Activated B cell treated with CpG ODN at 0.5 μM for 24 hours (primary cell): ENCODE data around the gene TMEM42. TPM values are rescaled to one million over a fixed set of nuclear protein-coding genes. Genes with fewer than 3 reads are reported as not detected.

Experiments
- ATAC-seq: fragments of 200-7000 bp; cut with Tn5 transposase; one replicate; pipeline ENCODE4 v1.10.0; 2021; ENCODE audit warnings: low read depth, mild to moderate bottlenecking, moderate library complexity
- CTCF ChIA-PET: fragments of 350-600 bp; sonication (Branson Sonifier 250); formaldehyde crosslinking; loops from one replicate; lab custom pipeline; 2021; ENCODE audit warnings: antibody characterized with exemption; lab: Charles Lee
- POLR2A ChIA-PET: fragments of 350-600 bp; sonication (Branson Sonifier 250); formaldehyde crosslinking; loops from one replicate; lab custom pipeline; 2021; ENCODE audit warnings: antibody characterized with exemption; lab: Charles Lee
- DNase-seq: peaks from one replicate; pipeline ENCODE4 v3.0.0; 2022
- H3K27ac Mint-ChIP-seq: one replicate; pipeline ENCODE4 v1.8.0; 2020; ENCODE audit warnings: mixed read lengths
- H3K27me3 Mint-ChIP-seq: one replicate; pipeline ENCODE4 v1.8.0; 2021; ENCODE audit warnings: mixed read lengths
- H3K36me3 Mint-ChIP-seq: one replicate; pipeline ENCODE4 v1.8.0; 2021; ENCODE audit warnings: low read depth, mixed read lengths
- H3K4me1 Mint-ChIP-seq: one replicate; pipeline ENCODE4 v1.8.0; 2021; ENCODE audit warnings: mixed read lengths
- H3K4me3 Mint-ChIP-seq: one replicate; pipeline ENCODE4 v1.8.0; 2020; ENCODE audit warnings: mild to moderate bottlenecking, mixed read lengths
- H3K9me3 Mint-ChIP-seq: one replicate; pipeline ENCODE4 v1.8.0; 2020; ENCODE audit warnings: mixed read lengths
- intact Hi-C: fragments of 100-400 bp; cut with micrococcal nuclease; formaldehyde crosslinking; loops from one replicate; pipeline ENCODE4 v1.15.1; 2024
- total RNA-seq: library from RNA; stranded (reverse); gene quantifications from 2 replicates; pipeline ENCODE4 v1.2.3, GENCODE V29; 2022
- TF ChIP-seq, protein P1 (sequence below): fragments of 200-600 bp; IDR thresholded peaks from one replicate; pipeline ENCODE4 v1.8.0; 2022; ENCODE audit warnings: antibody characterized with exemption, mild to moderate bottlenecking

The TMEM42 gene
- total RNA-seq, 1 donor from 2014 or later, result 12.4 TPM

DNA sequence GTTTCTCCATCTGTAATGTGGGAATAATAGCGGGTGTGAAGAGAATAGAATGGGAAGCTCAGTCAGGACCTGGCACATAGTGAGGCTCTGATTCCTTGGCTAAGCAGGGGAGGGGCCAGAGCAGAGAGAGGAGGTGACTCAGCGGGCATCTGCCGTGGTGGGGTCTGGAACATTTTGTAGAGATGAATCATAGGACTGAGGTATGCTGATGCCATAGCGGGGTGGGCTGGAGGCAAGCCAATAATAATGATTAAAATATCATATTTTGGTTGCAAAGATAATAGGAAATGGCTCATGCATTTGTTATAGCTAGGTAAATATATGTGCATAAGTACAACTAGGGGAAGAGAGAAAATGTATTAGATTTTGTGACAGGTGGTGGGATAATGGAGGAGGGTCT, 23.9 kb downstream of the TMEM42 start:
- Mint-ChIP-seq H3K4me1 (no peaks in the 10 kb centered on the region), H3K27me3 (peaks cover 15% of the 10 kb centered on the region), H3K36me3 (no peaks in the 10 kb centered on the region), H3K27ac (no peak overlapping the region), H3K9me3 (no peaks in the 10 kb centered on the region), H3K4me3 (no peak overlapping the region)
- POLR2A ChIA-PET, result no interaction called here
- CTCF ChIA-PET, result no interaction called here
- ATAC-seq (no peak), DNase-seq (no peak)
- intact Hi-C loops, result no loop called here
- TF ChIP-seq, protein P1, sequence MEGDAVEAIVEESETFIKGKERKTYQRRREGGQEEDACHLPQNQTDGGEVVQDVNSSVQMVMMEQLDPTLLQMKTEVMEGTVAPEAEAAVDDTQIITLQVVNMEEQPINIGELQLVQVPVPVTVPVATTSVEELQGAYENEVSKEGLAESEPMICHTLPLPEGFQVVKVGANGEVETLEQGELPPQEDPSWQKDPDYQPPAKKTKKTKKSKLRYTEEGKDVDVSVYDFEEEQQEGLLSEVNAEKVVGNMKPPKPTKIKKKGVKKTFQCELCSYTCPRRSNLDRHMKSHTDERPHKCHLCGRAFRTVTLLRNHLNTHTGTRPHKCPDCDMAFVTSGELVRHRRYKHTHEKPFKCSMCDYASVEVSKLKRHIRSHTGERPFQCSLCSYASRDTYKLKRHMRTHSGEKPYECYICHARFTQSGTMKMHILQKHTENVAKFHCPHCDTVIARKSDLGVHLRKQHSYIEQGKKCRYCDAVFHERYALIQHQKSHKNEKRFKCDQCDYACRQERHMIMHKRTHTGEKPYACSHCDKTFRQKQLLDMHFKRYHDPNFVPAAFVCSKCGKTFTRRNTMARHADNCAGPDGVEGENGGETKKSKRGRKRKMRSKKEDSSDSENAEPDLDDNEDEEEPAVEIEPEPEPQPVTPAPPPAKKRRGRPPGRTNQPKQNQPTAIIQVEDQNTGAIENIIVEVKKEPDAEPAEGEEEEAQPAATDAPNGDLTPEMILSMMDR, result no peak

DNA sequence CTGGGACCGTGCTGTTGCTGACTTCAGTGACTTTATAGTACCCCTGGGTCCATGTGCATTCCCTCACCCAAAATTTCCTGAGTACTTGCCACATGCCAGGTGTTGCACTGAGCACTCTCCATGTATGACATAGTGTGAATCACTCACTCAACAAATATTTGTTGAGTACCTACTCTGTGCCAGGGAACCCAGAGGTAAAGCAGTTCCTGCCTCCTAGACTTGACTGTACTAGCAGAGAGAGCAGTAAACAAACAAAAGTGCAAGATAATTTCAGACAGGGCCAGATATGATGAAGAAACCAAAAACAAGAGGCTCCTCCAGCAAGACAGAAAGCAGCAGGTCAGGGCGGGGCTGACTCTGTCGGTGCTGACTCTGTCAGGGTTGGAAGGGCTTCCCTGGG, 24.8 kb downstream of the TMEM42 start:
- Mint-ChIP-seq H3K27me3 (peaks cover 14% of the 10 kb centered on the region), H3K27ac (no peak overlapping the region), H3K4me1 (no peaks in the 10 kb centered on the region), H3K36me3 (no peaks in the 10 kb centered on the region), H3K9me3 (no peaks in the 10 kb centered on the region), H3K4me3 (no peak overlapping the region)
- POLR2A ChIA-PET, result no interaction called here
- TF ChIP-seq, protein P1, result no peak
- ATAC-seq, result no peak
- no peak for DNase-seq
- intact Hi-C loops, result no loop called here
- CTCF ChIA-PET, result no interaction called here

DNA sequence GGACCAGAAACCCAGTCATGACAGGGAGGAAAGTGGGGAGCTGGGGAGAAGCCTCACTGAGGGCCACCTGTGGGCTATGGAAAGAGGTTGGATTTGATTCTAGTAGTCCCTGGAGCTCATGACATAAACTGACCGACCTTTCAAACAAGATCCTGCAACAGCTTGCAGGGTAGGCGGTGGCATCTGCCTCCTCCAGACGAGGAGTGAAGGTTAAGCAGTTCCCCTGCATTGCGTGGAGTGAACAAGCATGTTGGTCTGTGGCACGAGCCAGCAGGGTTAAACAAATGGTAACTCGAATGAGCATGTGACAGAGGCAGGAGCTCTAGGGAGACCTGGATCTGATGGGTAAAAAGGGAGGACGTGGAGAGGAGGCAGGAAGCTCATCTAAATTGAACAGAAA, 25.4 kb downstream of the TMEM42 start:
- Mint-ChIP-seq H3K4me3 (no peak overlapping the region), H3K36me3 (no peaks in the 10 kb centered on the region), H3K27ac (no peak overlapping the region), H3K4me1 (no peaks in the 10 kb centered on the region), H3K27me3 (peaks cover 14% of the 10 kb centered on the region), H3K9me3 (no peaks in the 10 kb centered on the region)
- TF ChIP-seq, protein P1, result no peak
- POLR2A ChIA-PET, result no interaction called here
- intact Hi-C loops, result no loop called here
- DNase-seq (no peak), ATAC-seq (no peak)
- CTCF ChIA-PET, result no interaction called here

DNA sequence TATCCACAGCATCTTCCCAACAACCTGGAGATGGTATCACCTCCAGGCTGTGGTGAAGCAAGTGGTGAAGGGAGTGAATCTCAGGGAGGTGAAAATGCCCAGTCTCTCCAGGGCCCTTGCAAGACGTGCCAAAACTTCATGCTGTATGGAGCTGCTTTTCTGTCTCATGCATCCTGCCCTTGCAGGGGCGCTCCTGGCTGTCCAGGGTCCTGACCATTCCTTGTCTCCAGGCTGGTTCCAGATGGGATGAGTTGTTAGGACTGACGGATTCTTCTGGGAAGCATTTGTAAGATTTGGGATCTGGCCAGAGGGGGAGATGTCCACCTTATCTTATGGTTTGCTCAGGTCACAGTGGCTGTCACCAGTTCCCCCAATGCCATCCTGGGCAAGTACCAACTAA, 28.5 kb downstream of the TMEM42 start:
- no peak for ATAC-seq
- POLR2A ChIA-PET, result no interaction called here
- no peak overlapping the region for H3K27ac Mint-ChIP-seq

DNA sequence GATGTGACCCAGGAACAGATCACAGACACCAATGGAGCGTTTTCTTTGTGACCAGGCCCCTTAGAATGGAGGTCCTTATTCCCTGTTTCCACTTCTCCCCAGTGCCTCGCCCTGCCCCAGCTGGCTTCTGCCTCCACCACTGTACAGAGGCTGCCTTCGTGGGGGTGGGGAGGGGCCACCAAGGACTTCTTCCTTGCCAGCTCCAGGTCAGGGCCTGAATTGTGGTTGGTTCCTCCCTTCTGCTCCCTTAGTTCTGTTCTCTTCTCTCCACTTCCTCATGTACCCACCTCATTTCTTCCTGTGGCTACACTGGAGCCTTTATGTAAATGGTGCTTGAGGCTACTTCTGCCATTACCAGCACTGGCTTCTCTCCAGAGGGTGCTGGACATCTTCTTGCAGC, 29.1 kb downstream of the TMEM42 start:
- CTCF ChIA-PET, result no interaction called here
- TF ChIP-seq, protein P1, result no peak
- peaks cover 3% of the 10 kb centered on the region for H3K27me3 Mint-ChIP-seq
- POLR2A ChIA-PET, result no interaction called here
- intact Hi-C loops, result no loop called here
- H3K4me1 Mint-ChIP-seq, result no peaks in the 10 kb centered on the region
- H3K27ac Mint-ChIP-seq, result no peak overlapping the region
- no peaks in the 10 kb centered on the region for H3K9me3 Mint-ChIP-seq
- no peak overlapping the region for H3K4me3 Mint-ChIP-seq
- H3K36me3 Mint-ChIP-seq, result no peaks in the 10 kb centered on the region
- ATAC-seq (no peak), DNase-seq (no peak)

More for the DNA sequence above, 28.5 kb downstream of the TMEM42 start:
- no peak for DNase-seq
- Mint-ChIP-seq H3K4me1 (no peaks in the 10 kb centered on the region), H3K4me3 (no peak overlapping the region), H3K36me3 (no peaks in the 10 kb centered on the region), H3K9me3 (no peaks in the 10 kb centered on the region), H3K27me3 (peaks cover 3% of the 10 kb centered on the region)
- TF ChIP-seq, protein P1, result no peak
- intact Hi-C loops, result no loop called here
- CTCF ChIA-PET, result no interaction called here
